Endometrium (tissue), 2 donors: ENCODE data around the gene HEXB.
A peak's percentile ranks its signal among the peaks of the same experiment; 100 is the strongest.
"Not testable (repeated sequence)": the region's sequence is repeated elsewhere in the genome, so short reads cannot be mapped to it uniquely, and the experiment has no call there.

Source experiments
- FAIRE-seq: peaks from 2 replicates; lab custom pipeline; 2012; peaks lifted over from hg19 to GRCh38; lab: Jason Lieb, UNC
- donor health status: control.
- donor health status: control.

HEXB gene

DNA sequence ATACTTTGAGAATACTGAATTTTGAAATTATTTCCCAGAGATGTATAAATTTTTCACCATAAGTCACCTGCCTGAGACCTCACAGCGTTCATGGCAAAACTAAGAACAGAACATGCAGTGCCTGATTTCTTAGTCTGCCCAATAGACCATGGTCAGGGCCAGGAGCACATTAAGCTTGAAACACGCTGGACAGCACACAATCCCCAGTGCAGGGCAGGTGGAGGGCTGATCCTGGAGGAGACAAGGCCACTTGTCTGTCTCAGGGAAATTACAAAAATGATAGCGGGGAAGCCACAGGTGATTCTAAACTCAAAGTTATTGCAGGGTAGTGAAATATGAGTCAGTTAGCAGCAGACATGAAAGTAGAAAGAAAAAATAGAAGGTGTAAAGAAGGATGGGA, 25.9 kb upstream of the HEXB start:
- FAIRE-seq: no peak

DNA sequence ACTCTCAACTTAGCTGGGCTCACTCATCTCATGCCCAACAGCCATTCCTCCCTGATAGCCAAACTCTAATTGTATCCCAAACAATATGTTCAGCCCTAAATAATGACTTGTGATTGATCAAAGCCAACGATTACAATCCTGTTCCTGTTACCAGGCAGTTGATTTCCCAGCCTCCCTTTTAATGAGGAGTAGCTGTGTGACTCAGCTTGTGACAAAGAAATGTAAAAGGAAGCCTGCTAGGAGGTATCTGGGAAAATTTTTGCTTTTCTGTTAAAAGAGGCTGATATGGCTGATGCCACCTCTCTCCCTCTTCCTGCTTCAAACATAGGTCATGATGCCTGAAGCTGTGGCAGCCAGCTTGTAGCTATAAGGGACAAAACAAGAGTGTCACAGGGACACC, 24.9 kb upstream of the HEXB start:
- no peak for FAIRE-seq

DNA sequence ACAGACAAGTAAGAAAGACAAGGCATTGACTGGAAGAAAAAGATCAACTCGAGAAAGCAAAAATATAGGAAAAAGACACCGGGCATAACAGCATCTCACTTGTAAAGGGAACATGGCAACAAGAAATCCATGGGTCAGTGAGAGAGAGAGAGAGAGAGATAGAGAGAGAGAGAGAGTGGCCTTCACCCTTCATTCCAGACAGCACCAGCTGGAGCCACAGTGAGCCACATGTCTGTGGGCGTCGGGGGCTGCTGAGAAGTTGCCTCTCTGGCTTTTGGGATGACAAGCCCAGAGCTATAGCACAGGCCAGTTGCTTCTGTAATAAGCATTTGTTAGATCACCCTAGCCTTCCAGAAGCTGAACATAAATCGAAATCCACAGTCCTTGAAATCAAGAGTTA, 24.2 kb upstream of the HEXB start:
- no peak for FAIRE-seq

DNA sequence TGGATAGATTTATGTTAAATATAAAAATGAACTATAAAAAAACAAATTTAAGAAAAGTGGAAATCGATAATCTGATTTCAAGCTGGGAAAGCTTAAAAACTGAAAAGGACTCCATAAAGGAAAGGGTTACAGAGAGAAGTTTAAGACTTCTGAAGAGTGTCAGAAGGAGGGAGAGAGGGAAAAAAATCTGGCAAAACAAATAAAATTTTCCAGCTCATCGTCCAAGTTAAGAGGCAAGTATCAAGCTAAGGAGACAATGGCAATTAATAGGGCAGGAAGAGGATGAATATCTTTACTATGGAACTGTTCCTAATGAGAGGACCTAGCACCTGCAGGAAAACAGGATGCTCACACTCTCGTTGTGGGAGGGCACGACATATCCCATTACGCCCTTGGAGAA, 20.5 kb upstream of the HEXB start:
- peak; percentile 69 for FAIRE-seq

DNA sequence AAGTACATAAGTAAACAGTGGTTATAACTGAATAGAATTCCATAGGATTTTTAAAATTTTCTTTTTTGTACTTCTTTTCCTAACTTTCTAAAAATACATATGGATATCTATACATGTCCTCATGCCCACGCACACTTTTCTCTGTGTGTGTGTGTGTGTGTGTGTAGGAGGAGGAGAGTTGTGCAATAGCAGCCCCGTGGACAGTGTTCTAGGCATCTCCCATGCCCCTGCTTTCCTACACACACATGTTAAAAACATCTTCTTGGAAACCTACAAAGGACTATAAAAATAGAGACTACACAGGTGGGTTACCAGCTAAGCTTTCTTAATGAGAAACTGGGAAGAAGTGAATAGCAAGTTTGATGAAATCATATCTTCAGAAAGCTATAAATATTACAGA, 19.8 kb upstream of the HEXB start:
- FAIRE-seq: no peak

DNA sequence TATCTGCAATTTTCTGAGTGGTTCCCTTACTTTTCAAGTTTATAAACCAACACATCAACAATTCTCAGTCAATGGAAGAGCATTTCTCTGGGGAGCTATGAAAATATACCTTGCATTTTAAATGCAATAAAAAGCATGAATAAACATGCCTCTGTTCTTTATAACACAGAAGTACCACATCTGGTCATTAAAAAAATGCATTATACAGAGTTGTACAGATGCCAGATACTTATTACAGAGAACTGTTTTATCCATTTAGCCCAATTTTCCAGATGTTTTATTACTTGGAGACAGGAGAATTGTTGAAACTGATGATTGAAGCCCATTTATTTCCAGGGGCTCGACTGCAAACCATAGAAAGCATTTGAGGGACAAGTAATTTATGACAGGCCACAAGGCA, 19.2 kb upstream of the HEXB start:
- FAIRE-seq: no peak

DNA sequence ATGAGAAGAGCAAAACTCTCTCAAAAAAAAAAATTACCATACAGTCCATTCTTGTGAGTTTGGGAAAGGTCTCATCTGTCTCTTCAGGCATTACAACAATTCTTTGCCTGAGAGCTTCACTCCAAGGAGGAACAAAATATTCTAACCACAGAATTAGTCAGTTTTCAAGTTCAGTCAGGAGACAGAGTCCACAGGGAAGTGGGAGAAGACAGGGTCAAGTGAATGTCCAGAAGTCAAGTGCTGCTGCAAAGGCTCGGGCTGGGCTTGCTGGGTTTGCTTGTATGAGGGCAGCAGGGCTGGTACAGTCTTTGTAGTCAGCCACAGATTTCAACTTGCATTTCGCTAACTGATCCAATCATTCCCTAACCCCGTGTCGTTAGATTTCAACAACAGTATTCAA, 17.6 kb upstream of the HEXB start:
- no peak for FAIRE-seq

DNA sequence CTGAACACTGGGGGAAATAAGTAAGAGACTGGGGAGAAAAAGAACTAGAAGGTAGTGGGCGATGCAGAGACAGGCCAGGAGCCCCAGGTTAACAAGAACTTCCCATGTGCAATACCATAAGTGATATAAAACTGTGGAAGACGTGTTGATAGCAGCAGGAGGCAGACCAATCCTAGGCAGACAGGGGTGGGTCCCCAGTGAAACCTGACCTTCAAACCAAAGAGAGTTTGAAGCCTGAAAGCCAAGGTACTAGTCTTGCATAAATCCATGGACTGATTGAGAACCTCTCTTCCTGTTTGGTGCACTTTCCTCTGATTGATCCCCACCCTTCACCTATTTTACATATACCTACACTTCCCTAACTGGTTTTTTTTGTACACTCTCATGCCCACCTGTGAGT, 15.2 kb upstream of the HEXB start:
- FAIRE-seq: no peak

DNA sequence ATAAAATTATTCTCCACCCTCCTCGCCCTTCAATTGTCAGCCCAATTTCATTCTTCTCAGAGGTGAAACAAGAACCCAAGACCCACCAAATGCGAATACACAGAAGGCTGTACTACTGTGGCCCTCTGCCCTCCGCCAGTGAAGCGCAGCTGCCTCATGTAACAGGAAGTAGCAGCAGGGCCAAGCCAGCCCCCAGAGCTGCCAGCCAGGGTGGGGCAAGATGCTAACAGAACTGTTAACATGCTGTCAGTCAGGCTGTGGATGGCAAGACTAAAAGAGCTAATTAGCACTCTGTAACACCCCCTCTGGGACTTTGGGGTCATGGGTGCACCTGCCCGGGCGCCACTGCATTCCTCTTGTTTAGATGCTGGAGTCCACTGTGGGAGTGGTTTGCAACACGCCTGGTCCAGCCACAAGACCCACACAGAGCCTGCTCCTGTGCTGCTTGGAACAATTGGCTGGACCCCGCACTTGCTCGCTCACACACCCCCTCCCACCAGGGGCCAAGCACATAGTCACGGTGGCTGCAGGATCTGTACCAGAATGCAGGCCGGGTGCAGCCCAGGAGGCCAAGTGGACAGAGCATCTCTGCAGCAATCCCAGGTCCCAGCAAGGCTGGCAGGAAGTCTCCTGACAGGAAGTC, 14.5 kb upstream of the HEXB start:
- FAIRE-seq: no peak

DNA sequence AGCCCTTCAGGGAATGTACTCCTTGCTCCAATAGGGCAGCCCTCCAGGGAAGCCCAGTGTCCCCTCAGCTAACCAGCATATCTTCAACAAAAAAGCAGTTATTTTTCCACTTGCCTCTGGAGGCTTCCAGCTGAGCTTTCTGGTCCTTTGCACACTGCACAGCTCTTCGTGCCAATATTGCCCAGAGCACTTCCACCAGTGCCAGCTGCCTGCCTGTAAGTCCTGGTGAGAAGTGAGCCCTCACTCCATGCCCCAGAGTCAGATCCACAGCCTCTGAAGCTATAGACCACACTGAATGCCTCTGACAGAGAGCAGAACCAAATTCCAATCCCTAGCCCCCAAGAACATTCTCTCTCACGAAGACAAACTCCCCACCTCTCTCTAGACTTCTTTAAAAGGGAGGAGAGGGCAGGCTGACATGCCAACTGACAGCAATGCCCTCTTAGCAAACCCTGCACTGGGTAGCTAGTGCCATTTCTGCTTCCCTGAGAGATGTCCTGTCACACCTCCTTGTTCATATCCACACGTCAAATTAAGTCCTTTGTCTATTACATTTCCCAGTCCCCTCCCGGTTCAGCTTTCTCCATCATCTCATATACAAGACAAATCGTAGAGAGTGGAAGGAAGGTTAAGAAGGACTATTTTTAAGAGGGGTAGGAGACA, 12.7 kb upstream of the HEXB start:
- FAIRE-seq: no peak

DNA sequence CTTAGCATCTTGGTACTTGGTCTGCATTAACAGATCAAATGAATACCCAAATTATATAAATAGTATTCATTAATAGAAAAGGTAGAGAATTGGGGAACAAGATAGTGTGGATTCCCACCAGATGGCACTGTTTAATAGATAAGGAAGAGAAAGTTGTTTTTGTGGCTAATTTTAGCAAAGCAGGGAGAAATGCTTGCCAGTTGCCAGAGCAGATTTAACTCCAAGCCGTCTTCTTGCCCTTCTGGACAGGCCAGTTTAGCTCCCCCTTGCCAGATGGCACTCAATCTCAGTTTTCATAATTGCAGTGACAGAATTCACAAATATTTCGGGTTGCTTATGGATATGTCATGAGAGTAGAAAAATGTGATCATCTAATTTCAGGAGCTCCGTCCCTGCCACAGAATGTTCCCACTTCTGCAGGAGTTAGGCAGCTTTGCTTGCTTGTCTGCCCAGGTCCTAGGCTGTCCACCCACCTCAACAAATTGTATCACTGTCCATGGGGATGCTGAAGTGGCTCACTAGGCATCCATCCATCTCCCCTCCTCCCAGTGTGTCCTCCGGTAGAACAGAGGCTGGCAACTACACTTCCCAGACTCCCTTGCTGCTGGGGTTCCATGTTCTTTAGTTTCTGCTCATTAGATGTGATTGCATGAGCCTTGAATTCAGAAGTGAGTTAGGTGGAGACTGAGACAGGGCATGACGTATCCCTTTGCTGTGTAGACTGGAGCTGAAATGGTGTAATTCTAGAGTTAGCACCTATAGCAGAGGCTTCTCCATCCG, 11.8 kb upstream of the HEXB start:
- peak; percentile 57 for FAIRE-seq

DNA sequence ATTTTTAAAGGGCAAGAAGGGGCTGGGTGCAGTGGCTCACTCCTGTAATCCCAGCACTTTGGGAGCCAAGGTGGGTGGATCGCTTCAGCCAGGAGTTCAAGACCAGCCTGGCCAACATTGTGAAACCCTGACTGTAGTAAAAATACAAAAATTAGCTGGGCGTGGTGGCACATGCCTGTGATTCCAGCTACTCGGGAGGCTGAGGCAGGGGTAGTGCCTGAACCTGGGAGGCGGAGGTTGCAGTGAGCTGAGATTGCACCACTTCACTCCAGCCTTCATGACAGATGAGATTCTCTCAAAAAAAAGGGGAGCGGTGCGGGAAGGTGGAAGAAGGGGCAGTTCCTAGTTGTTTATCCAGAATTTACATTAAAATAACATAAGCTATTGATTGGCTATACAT, 8.6 kb upstream of the HEXB start:
- FAIRE-seq: not testable (repeated sequence)

DNA sequence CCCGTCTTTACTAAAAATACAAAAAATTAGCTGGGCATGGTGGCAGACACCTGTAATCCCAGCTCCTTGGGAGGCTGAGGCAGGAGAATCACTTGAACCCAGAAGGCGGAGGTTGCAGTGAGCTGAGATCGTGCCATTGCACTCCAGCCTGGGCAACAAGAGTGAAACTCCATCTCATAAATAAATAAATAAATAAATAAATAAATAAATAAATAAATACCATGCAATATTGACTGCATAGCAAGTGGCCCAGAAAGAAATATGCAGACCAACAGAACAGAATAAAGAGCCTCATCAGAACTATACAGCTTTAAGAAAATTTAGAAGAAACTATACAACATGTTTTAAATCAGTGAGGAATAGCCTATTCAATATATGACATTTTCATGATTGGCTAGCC, 6.9 kb upstream of the HEXB start:
- FAIRE-seq: not testable (repeated sequence)

DNA sequence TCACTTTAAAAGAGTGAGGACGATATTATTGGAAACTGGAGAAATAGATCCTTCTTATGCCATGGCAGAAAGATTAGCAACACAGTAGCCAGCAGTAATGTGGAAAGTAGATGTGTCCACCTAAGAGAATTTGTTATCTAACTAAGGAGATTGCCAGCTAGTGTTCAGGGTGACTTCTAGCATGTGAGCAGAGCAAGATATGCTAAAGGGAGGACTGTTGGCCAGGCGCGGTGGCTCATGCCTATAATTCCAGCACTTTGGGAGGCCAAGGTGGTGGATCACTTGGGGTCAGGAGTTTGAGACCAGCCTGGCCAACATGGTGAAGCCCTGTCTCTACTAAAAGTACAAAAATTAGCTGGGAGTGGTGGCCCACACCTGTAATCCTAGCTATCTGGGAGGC, 5.7 kb upstream of the HEXB start:
- FAIRE-seq: not testable (repeated sequence)

DNA sequence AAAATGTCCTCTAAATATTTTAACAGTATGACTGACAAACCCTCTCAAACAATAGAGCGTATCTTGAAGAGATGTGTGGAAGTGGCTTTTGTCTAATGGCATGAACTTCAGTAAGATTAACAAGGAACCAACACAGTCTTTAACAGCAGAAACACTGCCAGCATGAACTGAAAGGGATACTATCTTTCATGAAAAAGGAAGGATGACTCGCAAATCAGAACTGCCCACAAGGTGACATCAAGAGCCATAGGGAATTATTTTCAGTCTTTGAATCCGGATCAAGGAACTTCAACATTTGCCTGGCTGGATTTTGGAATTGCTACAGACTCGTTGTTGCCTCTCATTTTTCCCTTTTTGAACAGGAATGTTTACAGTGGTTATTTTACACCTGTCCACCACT, 5.1 kb upstream of the HEXB start:
- FAIRE-seq: no peak

DNA sequence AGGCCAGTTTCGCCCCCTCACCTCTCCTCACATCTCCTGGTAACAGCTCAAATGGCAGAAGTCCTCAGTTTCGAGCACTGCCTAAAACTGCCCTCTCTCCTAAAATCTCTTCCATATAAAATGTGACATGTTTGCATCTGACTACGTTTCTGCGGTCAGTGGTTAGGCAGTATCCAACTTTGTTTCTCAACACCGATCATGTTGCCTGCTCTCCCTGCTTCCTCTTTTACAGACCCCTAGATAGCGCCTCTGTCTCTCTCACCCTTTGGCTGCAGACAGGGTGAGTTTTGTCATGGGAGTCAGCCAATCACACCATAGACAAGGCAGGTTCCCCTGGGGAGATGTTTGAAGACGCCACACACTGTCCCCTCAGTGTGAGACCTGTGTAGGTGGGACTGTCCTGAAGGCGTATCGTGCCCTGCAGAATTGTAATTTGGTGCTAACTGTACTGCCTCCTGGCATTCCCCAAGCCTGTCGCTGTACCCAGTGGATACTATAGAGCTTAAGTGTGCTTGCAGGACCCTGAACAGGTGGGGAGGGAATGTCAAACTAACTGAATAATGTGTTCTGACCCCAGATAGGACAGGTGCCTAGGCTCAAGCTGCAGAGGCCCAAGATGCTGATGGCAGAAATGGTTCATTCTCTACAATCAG, 1.1 kb downstream of the HEXB start:
- no peak for FAIRE-seq

DNA sequence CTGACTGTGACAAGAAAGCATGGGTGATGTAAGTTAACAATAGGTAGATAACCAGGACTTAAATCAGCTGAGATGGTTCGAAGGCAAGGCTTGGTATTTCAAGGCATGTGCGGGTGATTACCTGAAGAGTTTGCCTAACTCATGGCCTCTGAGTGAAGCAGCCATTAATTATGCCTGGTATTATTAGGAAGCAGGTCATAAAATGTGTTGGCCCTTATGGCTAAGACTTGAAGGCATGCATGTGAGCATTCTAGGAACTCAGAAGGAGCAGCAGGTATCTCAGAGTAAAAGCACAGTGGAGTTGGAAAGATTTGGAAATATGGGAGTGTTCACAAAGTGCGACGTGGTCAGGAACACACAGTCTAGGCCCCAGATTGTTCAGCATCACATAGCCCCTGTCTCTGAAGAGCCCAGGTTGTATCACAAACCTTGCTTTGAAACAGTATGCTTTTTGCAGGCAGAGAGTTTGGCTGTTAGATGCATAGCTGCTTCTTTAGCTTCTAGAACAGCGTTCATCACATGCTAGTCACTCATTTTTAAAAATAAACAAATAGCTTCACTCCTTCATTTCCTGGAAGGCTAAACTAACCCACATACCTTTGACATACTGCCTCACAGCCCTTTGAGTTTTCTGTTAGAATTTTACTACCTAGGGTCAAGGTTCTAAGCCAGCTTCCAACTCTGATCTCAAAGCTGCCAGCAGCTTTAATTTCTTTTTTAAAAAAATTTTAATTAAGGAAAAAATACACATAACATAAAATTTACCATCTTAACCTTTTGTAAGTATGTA, 2.1 kb downstream of the HEXB start:
- no peak for FAIRE-seq

DNA sequence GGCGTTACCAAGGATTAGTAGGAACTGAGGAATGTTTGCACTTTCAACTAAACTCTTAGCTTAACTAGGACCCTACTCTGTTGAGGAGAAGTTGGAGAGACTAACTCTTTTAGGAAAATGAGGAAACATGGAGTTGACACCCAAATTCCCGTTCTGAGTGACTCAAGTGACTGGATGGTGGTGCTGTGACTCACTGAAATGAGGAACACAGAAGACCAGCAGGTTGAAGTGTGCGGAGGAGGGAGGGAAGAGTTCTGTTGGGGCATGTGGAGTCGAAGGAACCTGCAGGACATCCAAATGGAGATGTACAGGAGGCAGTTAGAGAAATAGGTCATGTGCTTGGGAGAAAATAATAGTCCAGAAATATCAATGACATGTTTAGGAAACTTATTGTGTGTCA, 8.2 kb downstream of the HEXB start:
- FAIRE-seq: no peak

DNA sequence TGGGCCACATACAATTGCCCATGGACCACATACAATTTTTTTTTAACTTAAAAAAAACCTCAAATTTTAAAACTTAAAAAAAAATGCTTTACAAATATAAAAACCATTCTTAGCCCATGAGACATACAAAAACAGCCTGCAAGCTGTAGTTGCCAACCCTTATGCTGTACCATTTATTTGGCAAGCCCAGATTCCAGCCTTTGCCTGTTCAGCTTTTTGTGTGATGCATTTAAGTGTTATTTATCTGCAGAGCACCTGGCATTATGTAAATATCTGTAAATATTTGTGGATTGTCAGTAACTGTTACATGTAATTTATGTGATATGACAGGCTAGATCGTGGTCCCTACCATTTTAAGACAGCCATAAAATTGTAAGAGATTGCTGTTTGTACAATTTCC, 32.6 kb downstream of the HEXB start:
- FAIRE-seq: no peak

DNA sequence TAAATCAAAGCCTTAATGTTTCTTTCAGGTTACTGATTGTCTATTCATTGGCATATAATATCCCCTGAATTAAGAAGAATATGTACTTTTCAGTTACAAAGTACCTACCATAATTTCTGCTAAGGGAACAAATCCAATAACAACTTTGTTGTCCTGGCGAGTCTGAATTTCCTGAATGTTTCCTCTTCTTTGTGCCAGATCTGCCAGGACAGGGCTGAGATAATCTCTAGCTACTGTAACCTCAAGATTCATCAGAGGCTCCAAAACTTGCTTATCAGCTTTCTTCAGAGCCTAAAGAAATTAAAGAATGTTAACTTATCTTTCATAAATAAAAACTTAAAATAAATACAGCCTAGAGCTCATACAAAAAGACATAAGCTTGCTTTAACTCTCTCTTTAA, 37.2 kb downstream of the HEXB start:
- no peak for FAIRE-seq

DNA sequence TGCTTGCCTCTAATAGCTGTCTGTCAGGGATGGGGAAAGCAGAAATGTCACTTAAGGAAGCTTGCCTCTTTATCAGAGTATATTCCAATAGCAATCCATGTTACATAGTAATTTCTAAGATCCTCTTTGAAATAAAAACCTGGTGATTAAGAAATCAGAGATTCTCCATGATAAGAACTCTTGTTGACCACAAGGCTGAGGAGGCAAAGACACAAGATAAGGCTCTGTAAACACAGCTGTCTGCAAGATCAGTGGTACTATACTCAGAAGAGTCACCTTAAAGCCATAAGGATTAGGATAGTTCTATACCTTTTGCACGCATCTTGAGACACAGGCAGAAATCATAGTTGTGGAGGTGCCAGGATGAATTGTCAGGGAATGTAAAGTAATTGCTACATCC, 40.3 kb downstream of the HEXB start:
- no peak for FAIRE-seq

DNA sequence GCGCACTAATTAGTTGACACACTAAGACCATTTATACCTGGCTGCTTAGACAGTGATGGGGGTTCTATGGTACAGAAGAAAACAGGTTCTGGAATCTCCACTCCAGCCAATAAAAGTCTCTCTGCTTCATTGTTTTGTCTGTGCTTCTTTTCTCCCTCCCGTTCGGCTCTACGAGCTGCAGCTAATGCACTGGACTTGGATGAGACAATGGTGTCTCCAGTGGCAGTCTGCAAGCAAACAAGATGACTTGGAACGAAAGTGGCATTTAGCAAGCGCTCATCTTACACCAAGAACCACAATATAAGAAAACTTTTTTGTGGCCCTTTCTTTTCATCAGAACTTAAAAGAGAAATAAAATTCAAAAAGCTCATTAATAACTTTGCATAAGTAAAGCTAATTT, 51.7 kb downstream of the HEXB start:
- FAIRE-seq: no peak
